Heart left ventricle (tissue), 13 donors: ENCODE data around the gene ISCU.

Experiments
- CTCF ChIP-seq, 12 donors: fragments of 200-600 bp; sonication (generic) in 4 of 12; IDR thresholded peaks; one replicate each; pipeline versions ENCODE4 v1.5.0 to v1.8.0; 2018 to 2022; ENCODE audit warnings: antibody characterized with exemption in 12 of 12, mild to moderate bottlenecking in 5 of 12
- POLR2A ChIP-seq, 2 donors: fragments of 450-650 bp; IDR thresholded peaks; one replicate each; pipeline ENCODE4 v1.6.1; 2017; ENCODE audit warnings: antibody characterized with exemption in 2 of 2, mild to moderate bottlenecking in 2 of 2, moderate library complexity in 2 of 2
- donor health status: ischemic (EF 13 %, LVEDD 7.1; RV severe dilation, severe dysfunction).
- donor health status: DM: no; HTN: yes; CAD: no.
- donor health status: DM: no; HTN: no; CAD: no.
- donor health status: ischemic (EF 25% LVEDD 6.9; RV normal size, moderate dysfunction).
- donor health status: ischemic (EF 25% LVEDD 5.7; RV mildly dilated, moderate dysfunction).
- donor health status: ischemic (EF 35%, LVEDD 5.7; RV mildly dilated, moderate dysfunction).
- donor health status: nonischemic (EF 11% LVEDD 7.7; RV severe dilation, severe dysfunction).
- donor health status: DM: yes; HTN: yes; CAD: no.
- donor health status: PGD.
- donor health status: ischemic (EF 29% LVEDD 5.4; RV normal size, mild dysfunction).
- donor health status: nonischemic (EF 23%, LVEDD 6.1; RV moderate dilation, normal function).

DNA sequence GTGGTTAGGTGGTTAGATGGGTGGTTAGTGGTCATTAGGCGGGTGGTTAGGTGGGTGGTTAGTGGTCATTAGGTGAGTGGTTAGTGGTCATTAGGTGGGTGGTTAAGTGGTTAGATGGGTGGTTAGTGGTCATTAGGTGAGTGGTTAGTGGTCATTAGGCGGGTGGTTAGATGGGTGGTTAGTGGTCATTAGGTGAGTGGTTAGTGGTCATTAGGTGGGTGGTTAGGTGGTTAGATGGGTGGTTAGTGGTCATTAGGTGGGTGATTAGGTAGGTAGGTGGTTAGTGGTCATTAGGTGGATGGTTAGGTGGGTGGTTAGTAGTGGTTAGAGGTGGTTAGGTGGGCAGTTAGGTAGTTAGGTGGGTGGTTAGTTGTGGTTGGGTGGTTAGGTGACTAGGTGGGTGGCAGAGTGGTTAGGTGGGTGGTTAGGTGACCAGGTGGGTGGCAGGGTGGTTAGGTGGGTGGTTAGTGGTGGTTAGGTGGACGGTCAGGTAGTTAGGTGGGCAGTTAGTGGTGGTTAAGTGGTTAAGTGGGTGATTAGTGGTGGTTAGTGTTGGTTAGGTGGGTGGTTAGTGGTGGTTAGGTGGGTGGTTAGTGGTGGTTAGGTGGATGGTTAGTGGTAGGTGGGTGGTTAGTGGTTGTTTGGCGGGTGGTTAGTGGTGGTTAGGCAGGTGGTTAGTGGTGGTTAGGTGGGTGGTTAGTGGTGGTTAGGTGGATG is 43.5 kb downstream of the ISCU start:
- TF ChIP-seq CTCF (IDR thresholded peaks at IDR 0.05) (no peak), POLR2A (IDR thresholded peaks at IDR 0.05) (no peak)
